Activated CD4-positive, alpha-beta T cell treated with anti-CD3 and anti-CD28 coated beads, Interleukin-2, amount 50 U/mL, for 48 hours (primary cell): Measurements from ENCODE around the gene PLOD3.
A peak's percentile ranks its signal among the peaks of the same experiment; 100 is the strongest.
"Not testable (repeated sequence)": the region's sequence is repeated elsewhere in the genome, so short reads cannot be mapped to it uniquely, and the experiment has no call there.

ENCODE experiments used
- DNase-seq, 2 experiments: peaks; one replicate each; pipeline ENCODE4 v3.0.0-alpha.2; 2020

Gene PLOD3

DNA sequence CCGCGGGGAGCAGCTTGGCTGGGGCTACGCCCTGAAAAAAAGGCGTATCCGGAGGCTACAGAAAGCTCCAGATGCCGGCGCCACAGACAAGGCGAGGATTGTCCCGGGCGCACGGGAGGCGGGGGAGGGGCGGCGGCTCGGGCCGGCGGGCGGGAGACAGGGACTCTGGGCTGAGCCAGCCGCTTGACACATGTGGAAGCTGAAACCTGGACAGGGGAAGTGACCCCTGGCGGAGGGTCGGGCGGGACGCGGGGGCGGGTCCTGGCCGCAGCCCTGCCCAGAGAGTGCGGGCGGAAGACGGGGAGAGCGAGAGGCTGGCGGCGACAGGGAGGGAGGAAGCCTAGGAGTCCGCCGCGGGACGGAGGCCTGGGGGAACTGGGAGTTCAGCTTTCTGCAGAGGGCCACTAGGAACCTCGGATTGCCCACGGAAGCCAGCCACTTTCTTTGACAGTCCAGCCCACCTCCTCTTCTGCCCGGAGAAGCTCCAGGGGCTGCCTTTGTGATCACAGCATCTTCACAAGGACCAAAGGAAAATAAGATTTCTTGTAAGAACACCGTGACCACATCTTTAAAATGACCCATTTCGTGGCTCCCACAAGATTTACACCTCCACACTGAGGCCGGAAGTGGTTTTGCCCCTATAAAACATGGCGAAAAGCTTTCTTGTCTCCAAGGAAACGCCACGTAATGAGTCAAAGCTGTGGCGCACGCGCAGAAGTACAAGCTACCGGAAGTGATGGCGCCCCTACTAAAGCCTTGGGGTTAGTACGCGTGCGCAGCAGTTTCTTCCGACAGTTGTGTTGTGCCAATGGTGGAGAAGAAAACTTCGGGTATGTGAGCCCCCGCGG lies at the start of gene PLOD3, which contains the start of gene ZNHIT1:
Gene PLOD3, minus strand, starts transcription at position 194 of the 848 bp plus-strand sequence. CDS start 307 bp downstream, outside the sequence.
Gene ZNHIT1, plus strand, starts transcription at position 778 of the 848 bp plus-strand sequence. Its CDS starts 31 bp downstream, at position 809.
- peak; percentile 93 to 96 for DNase-seq

- no peak for DNase-seq
Measured at GRCh38 chr7:101265622-101266516, 48.5 kb upstream of the PLOD3 start.

DNA sequence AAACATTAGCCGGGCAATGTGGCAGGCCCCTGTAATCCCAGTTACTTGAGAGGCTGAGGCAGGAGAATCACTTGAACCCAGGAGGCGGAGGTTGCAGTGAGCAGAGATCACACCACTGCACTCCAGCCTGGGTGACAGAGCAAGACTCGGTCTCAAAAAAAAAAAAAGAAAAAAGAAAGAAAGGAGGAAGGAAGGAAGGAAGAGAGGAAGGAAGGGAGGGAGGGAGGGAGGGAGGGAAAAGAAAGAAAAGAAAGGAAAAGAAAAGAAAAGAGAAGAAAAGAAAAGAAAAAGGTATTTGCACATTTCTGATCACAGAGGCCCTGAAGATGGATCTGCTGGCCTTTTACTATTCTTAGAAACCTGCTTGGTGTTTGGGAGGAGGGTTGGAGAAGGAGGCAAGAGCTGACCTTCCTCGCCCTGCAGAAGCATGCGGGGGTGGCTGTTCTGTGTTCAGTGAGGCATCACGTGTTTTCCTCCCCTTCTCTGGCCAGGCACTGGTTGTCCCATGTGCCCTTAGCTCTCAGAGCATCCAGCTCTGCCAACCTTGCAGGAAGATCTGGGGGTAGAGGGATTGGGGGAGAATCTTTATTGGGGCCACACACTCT lies 46.8 kb upstream of the PLOD3 start:
- DNase-seq: not testable (repeated sequence)

- no peak for DNase-seq
Measured at GRCh38 chr7:101258243-101258731, 40.9 kb upstream of the PLOD3 start.

- no peak for DNase-seq
Measured at GRCh38 chr7:101255796-101256195, 38.4 kb upstream of the PLOD3 start.

DNA sequence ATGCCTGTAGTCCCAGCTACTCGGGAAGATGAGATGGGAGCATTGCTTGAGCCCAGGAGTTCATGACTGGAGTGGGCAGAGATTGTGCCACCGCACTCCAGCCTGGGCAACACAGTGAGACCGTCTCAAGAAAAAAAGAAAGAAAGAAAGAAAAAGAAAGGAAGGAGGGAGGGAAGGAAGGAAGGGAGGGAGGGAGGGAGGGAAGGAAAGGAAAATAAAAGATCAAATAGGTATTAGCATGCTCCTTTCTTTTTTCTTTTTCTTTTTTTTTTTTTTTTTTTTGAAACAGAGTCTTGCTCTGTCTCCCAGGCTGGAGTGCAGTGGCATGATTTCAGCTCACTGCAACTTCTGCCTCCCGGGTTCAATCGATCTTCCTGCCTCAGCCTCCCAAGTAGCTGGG lies 35.8 kb upstream of the PLOD3 start:
- not testable (repeated sequence) for DNase-seq

- peak; percentile 99 for DNase-seq
Measured at GRCh38 chr7:101251871-101252659, 34.7 kb upstream of the PLOD3 start.

DNA sequence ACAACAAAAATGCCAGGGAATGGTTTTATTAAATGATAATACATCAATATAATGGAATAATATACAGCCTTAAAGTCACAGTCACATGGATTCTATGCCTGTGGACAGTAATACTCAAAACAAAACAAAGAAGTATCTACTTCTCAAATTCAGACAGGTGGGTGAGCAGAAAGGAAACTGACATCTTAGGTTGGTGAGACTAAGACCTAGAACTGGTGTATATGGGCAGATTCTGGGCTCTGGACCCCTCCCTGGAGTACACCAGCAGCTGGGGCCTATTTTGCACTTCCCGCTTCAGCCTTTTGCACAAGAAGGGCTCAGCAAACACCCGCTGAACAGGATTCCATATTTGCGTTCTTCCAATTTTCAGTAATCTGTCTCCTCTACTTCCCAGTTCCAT lies 32.9 kb upstream of the PLOD3 start:
- DNase-seq: no peak

DNA sequence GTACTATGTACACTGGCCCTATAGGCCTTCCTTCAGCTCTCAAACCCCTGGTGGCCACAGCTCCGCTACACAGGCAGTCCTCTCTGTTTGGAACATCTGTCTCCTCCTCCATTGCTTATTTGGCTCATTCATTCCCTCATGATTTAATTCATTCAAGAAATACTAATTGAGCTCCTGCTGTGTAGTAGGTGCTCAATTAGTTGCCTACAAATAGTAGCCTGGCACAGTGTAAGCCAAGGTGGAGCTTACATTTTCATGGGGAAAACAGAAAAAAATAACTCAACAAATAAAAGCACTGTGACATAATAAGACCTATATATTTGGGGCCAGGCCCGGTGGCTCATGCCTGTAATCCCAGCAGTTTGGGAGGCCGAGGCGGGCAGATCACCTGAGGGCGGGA lies 30.9 kb upstream of the PLOD3 start:
- DNase-seq: no peak

DNA sequence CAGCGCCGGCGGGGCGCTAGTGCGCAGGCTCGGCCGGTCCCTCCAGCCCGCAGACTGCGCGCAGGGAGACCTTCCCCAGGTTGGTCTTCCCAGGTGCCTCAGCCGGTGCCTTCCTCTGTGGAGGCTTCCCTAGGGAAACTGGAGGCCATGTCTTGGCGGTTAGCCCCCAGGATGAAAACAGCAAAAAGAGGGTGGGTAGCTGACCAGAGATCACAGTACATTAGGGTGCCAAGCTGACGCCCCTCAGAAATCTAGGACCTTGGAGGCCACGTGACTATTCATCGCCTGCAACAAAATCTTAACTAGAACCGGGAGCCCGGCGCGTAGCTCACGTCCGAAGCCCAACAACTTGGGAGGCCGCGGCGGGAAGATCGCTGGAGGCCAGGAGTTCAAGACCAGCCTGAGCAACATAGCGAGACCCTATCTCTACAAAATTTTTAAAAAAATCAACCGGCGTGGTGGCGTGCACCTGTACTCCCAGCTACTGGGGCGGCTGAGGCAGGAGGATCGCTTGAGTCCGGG lies 27.8 kb upstream of the PLOD3 start:
- DNase-seq: no peak

GRCh38 chr7:101244375-101245146 lies 27.2 kb upstream of the PLOD3 start, which contains the start of gene FIS1:
Gene FIS1 (minus strand): TSS chr7:101245081. CDS start chr7:101245004, 77 bp downstream.
- peak; percentile 94 to 95 for DNase-seq

DNA sequence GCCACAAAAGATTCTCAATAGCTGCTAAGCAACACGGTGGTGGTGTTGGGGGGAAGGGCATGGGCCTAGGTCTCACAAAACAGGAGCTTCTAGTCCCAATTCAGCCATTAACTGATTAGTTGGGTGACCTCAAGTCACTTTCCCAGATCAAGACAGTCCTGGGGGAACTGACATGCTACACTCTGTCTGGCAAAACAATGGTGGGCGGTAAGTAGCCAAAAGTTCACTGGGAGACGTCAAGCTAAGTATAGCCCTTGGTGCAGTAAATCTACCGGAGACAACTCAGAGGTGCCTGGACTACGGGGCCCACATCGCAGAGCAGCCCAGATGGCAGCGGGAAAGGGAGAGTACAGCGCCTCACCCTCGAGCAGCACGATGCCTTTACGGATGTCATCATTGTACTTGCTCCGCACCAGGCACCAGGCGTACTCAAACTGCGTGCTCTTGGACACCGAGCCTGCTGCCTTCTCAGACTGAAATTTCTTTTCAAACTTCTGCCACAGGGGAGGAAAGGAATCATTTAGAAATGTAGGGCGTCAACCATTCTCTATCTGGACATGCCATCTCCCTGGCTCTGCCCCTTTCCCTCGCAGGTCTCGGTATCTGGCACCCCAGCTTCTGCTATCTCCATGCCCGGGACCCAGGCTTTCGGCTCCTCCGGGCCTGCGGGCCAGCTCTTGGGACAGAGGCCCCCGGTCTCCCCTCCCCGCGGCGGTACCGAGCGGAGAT lies 26.4 kb upstream of the PLOD3 start:
- DNase-seq: peak in 1 of 2 experiments; percentile 11

- DNase-seq: no peak
Measured at GRCh38 chr7:101241443-101242349, 24.3 kb upstream of the PLOD3 start.

DNA sequence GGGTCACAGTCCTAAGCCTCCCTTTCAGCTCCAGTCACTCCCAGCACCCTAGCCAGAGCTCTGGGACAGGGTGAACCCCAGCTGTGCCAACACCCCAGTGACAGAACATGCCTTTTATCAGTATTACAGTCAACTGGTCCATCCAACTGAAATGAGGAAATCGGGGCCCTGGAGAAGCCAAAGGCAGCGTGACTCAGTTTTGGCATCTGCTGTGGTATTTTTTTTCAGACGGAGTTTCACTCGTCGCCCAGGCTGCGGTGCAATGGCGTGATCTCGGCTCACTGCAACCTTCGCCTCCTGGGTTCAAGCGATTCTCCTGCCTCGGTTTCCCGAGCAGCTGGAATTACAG lies 23.6 kb upstream of the PLOD3 start:
- DNase-seq: no peak

GRCh38 chr7:101240226-101241014 lies 23.0 kb upstream of the PLOD3 start:
- DNase-seq: no peak

GRCh38 chr7:101239951-101240220 lies 22.5 kb upstream of the PLOD3 start:
- no peak for DNase-seq

- no peak for DNase-seq
Measured at GRCh38 chr7:101239191-101239950, 22.0 kb upstream of the PLOD3 start.
